HG02571 (cell line): ENCODE data around the gene EBP.
"Not testable (repeated sequence)": the region's sequence is repeated elsewhere in the genome, so short reads cannot be mapped to it uniquely, and the experiment has no call there.

ENCODE experiments used
- ATAC-seq: cut with Tn5 transposase; IDR thresholded peaks from one replicate; pipeline ENCODE4 v1.9.1; 2021; ENCODE audit warnings: mild to moderate bottlenecking, moderate library complexity; ENCODE audit not compliant: unreplicated experiment

The EBP gene

DNA sequence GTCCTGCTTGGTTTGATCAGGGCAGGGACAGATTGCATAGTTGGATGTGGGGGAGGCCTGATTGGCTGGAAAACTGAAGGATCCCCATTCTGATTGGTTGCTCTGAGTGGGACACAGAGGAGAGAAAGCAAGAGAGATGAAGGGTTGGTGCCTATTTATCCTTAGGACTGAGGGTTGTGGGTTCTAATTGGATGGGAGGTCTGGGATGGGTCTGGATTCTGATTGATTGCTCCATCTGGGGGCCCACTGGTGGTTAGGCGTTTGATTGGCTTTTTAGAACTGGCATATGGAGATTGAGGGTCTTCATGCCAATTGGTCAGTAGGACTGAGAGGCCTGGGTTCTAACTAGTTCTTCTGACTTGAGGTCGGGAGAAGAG lies 644 bp upstream of the EBP start:
- no peak for ATAC-seq

DNA sequence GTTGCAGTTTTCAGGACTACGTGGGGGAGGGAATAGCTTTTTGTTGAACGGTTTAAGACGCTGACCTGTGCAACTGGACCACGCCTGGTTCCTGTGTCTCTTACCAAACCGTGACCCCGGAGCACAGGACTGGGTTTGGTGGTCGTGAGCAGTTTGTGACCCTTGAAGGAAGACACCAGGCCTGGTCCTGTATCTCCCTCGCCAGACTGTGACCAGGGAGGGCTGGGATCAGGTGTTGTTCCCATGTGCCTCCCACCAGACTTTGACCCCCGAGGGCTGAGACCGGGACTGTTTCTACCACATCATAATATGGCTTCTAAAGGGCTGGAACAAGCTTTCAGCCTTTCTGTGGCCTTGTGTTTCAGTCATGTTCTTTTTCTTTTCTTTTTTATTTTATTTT lies 683 bp downstream of the EBP start:
- ATAC-seq: no peak

GRCh38 chrX:48523682-48524081 lies 2.1 kb downstream of the EBP start:
- no peak for ATAC-seq

GRCh38 chrX:48525853-48526252 lies 4.2 kb downstream of the EBP start:
- ATAC-seq: not testable (repeated sequence)

GRCh38 chrX:48530736-48531135 lies 9.1 kb downstream of the EBP start:
- ATAC-seq: no peak

DNA sequence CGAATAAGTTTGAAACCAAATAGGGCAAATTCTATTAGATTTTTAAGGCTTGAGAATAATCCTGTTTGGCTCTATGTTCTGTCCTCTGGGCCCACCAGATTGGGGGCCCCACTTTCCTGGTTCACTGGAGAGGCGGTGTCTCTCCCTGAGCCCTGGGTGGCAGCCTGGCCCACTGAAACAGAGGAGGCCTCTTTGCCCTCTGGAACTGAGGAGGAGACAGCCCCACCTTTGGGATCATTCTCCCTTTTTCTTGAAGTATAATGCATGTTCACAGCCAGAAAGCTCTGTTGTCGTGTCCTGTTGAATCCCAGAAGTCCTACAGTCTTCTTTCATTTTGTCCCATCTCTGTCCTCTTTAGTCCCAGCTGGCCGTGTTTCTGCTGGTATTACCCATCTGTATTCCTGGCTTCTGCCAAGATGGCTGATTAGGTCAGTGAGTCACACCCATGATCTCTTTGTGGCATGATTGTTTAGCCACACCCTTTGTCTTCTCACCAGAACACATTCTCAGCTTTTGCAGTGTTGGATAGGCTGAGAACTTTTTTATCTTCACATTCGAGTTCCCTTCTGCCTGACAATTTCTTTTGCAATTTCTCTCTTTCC lies 9.9 kb downstream of the EBP start:
- no peak for ATAC-seq

- ATAC-seq: no peak
Measured at GRCh38 chrX:48532161-48532560, 10.6 kb downstream of the EBP start.

DNA sequence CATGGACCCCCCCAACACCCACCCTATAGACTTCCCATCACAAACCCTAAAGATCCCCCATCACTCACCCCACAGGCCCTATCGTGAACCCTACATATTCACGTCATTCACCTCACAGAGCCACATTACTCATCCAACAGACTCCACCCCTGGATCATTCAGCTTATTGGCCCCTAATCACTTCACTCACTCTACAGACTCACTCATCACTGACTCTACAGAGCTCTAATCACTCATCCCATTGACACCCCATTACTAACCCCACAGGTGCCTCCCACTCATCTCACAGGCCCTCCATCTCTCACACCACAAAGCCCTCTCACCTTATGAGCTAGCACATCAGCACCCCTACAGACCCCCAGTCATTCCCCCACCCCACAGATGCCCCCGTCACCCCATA lies 11.6 kb downstream of the EBP start:
- ATAC-seq: no peak

DNA sequence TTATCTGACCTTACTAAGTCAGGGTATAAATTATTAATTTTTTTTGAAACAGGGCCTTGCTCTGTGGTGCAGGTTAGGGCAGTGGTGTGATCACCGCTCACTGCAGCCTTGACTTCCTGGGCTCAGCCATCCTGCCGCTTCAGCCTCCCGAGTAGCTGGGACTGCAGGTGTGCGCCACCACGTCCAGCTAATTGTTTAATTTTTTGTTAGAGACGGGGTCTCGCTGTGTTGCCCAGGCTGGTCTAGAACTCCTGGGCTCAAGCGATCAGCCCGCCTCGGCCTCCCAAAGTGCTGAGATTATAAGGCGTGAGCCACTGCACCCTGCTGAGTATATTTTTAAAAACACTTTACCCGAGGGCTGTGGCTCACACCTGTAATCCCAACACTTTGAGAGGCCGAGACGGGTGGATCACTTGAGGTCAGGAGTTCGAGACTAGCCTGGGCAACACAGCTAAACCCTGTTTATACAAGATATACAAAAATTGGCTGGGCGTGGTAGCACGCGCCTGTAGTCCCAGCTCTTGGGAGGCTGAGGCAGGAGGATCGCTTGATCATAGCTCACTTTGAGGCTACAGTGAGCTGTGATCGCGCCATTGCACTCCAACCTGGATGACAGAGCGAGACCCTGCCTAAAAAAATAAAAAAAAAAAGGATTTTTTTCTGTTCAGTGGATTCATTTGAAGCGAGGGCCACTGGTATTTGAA lies 17.2 kb downstream of the EBP start:
- ATAC-seq: no peak

GRCh38 chrX:48539345-48540027 lies 17.9 kb downstream of the EBP start, which contains the start of gene TBC1D25:
TSS of gene TBC1D25 (plus strand) at chrX:48539714. CDS start at chrX:48539798, 84 bp downstream.
- peak; percentile 77 for ATAC-seq

- peak; percentile 39 for ATAC-seq
Measured at GRCh38 chrX:48540028-48540375, 18.4 kb downstream of the EBP start.

- no peak for ATAC-seq
Measured at GRCh38 chrX:48540480-48540879, 18.9 kb downstream of the EBP start.

DNA sequence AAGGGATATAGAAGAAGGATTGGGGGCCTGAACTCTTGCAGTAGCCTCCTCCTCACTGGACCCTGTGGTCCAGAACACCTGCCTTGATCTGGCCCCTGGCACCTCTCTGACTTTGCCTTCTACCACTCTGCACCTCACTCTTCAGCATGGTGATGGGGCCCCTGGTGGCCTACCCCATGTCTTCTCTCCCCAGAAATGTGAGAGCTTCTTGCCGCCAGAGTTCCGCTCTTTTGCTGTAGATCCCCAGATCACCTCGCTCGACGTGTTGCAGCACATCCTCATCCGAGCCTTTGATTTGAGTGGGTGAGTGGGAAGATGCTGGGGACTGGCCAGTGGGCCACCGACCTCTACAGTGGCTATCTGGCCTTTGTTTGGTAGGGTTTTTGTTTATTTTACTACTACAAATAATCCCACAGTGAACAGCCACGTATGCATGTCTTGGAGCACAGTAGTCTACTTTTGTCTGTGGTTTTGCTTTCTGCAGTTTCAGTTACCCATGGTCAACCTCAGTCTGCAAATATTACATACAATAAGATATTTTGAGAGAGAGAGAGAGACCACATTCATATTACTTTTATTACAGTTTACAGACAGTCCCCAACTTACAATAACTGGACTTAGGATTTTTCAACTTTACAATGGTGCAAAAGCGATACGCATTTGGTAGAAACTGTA lies 19.7 kb downstream of the EBP start:
- no peak for ATAC-seq

DNA sequence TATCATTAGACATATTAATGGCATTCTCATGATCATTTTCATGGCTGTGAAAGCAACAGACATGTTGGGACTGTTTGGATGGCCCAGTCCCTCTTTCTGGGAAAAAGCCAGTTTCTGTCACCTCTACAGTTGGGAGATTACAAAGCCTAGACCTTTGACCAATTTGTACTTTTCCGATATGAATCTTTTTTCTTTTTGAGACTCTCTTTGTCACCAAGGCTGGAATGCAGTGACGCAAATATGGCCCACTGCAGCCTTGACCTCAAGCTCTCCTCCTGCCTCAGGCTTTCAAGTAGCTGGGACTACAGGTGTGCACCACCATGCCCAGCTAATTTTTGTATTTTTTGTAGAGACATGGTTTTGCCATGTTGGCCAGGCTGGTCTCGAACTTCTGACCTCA lies 27.3 kb downstream of the EBP start:
- no peak for ATAC-seq

- not testable (repeated sequence) for ATAC-seq
Measured at GRCh38 chrX:48555731-48556325, 34.2 kb downstream of the EBP start.

- no peak for ATAC-seq
Measured at GRCh38 chrX:48558271-48558670, 36.7 kb downstream of the EBP start.

GRCh38 chrX:48559636-48560035 lies 38.0 kb downstream of the EBP start:
- ATAC-seq: no peak

DNA sequence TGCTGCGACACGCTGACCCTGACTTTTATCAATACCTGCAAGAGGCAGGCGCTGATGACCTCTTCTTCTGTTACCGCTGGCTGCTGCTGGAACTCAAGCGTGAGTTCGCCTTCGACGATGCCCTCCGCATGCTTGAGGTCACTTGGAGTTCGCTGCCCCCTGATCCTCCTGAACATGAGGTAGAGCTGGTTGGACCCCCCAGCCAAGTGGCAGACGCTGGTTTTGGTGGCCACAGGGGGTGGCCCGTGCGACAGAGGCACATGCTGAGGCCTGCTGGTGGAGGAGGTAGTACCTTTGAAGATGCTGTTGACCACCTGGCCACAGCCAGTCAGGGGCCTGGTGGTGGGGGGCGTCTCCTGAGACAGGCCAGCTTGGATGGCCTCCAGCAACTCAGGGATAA lies 38.4 kb downstream of the EBP start:
- ATAC-seq: no peak

- no peak for ATAC-seq
Measured at GRCh38 chrX:48560681-48561080, 39.1 kb downstream of the EBP start.

DNA sequence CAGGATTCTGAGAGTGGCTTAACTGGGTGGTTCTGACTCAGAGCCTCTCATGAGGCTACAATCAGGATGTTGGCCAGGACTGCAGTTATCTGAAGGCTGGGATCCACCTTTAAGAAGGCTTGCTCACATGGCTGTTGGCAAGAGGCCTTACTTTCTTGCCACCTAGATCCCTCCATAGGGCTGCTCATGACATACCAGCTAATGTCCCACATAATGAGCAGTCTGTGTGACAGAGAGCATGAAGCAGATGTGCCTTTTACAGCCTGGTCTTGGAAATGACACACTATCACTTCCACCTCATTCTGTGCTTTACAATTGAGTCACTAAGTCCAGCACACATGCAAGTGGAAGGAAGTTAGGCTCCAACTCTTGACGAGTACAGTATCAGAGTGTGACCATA lies 48.4 kb downstream of the EBP start:
- peak; percentile 26 for ATAC-seq

DNA sequence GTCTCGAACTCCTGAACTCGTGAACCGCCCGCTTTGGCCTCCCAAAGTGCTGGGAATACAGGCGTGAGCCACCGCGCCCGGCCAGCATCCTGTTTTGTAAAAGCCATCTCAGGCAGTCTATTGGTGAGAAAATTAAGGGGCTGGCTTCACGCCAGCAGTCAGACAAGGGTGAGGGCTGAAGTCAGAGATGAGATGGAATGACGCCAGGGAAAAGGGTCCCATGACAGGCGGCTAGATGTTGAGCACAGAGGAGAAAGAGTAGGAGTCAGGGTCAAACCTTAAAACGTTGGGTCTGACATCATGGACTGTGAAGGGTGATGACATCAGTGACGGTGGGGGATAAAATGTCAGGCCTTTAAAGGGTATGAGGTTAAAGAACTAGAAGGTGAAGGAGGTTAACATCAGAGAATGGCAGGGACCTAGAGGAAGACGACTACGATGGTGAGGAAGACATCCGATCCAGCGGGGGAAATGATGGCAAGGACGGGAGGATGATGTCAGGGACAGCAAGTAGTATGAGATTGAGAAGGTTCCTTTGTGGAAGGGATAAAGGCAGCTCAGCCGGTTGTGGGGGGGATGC lies 52.2 kb downstream of the EBP start:
- ATAC-seq: no peak
